ENCODE results near the gene BHLHE40.

GRCh38 chr3:5005367-5005766 lies 26.1 kb downstream of the BHLHE40 start:
- no peak for TF ChIP-seq EGR1 (IDR thresholded peaks at IDR 0.05)
- no peak for TF ChIP-seq CREB1 (IDR thresholded peaks at IDR 0.05; ENCODE audit: low read depth)
- TF ChIP-seq YY1 (IDR thresholded peaks at IDR 0.05; ENCODE audit: low read depth) = no peak
- TF ChIP-seq TAF1 (IDR thresholded peaks at IDR 0.05; ENCODE audit: low read depth) = no peak
- TF ChIP-seq NFIC (IDR thresholded peaks at IDR 0.05) = no peak
- no peak for TF ChIP-seq CEBPB (IDR thresholded peaks at IDR 0.05)
- TF ChIP-seq TCF12 (IDR thresholded peaks at IDR 0.05; ENCODE audit: low read depth) = no peak
- TF ChIP-seq EP300 (IDR thresholded peaks at IDR 0.05; ENCODE audit: borderline replicate concordance) = no peak
- no peak for TF ChIP-seq ZBTB7A (IDR thresholded peaks at IDR 0.05; ENCODE audit: low read depth)
- TF ChIP-seq RAD21 (IDR thresholded peaks at IDR 0.05; ENCODE audit: low read depth) = no peak
- TF ChIP-seq REST (IDR thresholded peaks at IDR 0.05; ENCODE audit: low read depth) = no peak
- TF ChIP-seq TEAD4 (IDR thresholded peaks at IDR 0.05) = no peak
- TF ChIP-seq FOXM1 (IDR thresholded peaks at IDR 0.05; ENCODE audit: borderline replicate concordance, low read depth) = no peak
- no peak for TF ChIP-seq MAX (IDR thresholded peaks at IDR 0.05)

Data from Ishikawa (cell line).